PC-9 (cell line): ENCODE measurements around the gene SLC44A5. TPM values are rescaled to one million over a fixed set of nuclear protein-coding genes. Genes with fewer than 3 reads are reported as not detected.

Source experiments
- BruUV-seq: library from RNA; stranded (reverse); fragments of 400-500 nt; replicated peaks from 2 replicates; lab custom pipeline; 2021; lab: Mats Ljungman, UMichigan
- CTCF ChIA-PET: fragments of 300-600 bp; sonication (Branson Sonifier 250); formaldehyde crosslinking; loops from one replicate; lab custom pipeline; 2022; ENCODE audit warnings: antibody characterized with exemption; lab: Charles Lee
- POLR2A ChIA-PET: fragments of 300-600 bp; sonication (Branson Sonifier 250); formaldehyde crosslinking; loops from one replicate; lab custom pipeline; 2022; ENCODE audit warnings: antibody characterized with exemption; ENCODE audit not compliant: unreplicated experiment; lab: Charles Lee
- DNase-seq, 2 experiments: peaks; one replicate each; pipeline versions ENCODE4 v3.0.0 to v3.0.0-alpha.2; 2015 to 2022; ENCODE audit warnings: mixed read lengths in 1 of 2
- H2AFZ ChIP-seq: fragments of 200-600 bp; sonication (generic); 2 replicates; pipeline ENCODE4 v1.8.1; 2017; ENCODE audit warnings: antibody characterized with exemption
- H3F3A ChIP-seq: fragments of 200-600 bp; sonication (generic); 2 replicates; pipeline ENCODE4 v1.8.1; 2017; ENCODE audit warnings: antibody characterized with exemption, mild to moderate bottlenecking, low read depth; ENCODE audit not compliant: insufficient read depth
- H3K27ac ChIP-seq: fragments of 200-600 bp; sonication (generic); 2 replicates; pipeline ENCODE4 v1.6.1; 2016; ENCODE audit warnings: mixed run types
- H3K27me3 ChIP-seq: fragments of 200-600 bp; sonication (generic); 2 replicates; pipeline ENCODE4 v1.6.1; 2016; ENCODE audit warnings: low read depth, mixed run types; ENCODE audit not compliant: insufficient read depth
- H3K36me3 ChIP-seq: fragments of 200-600 bp; sonication (generic); 2 replicates; pipeline ENCODE4 v1.6.1; 2016; ENCODE audit warnings: low read depth, mixed run types
- H3K4me1 ChIP-seq: fragments of 200-600 bp; sonication (generic); replicated peaks from 2 replicates; pipeline ENCODE4 v1.6.1; 2016; ENCODE audit warnings: mixed run types; ENCODE audit not compliant: insufficient read depth
- H3K4me2 ChIP-seq: fragments of 200-600 bp; sonication (generic); 2 replicates; pipeline ENCODE4 v1.6.1; 2017; ENCODE audit warnings: mixed run types
- H3K4me3 ChIP-seq: fragments of 200-600 bp; sonication (generic); 2 replicates; pipeline ENCODE4 v1.6.1; 2016; ENCODE audit warnings: mixed run types
- H3K79me2 ChIP-seq: fragments of 200-600 bp; sonication (generic); 2 replicates; pipeline ENCODE4 v1.6.1; 2017; ENCODE audit warnings: low read depth, mixed run types
- H3K9me2 ChIP-seq: fragments of 200-600 bp; sonication (generic); 2 replicates; pipeline ENCODE4 v1.8.1; 2017; ENCODE audit warnings: mild to moderate bottlenecking; ENCODE audit not compliant: insufficient read depth
- H3K9me3 ChIP-seq: fragments of 200-600 bp; sonication (generic); 2 replicates; pipeline ENCODE4 v1.8.1; 2016; ENCODE audit warnings: low read depth; ENCODE audit not compliant: insufficient read depth
- H4K20me1 ChIP-seq: fragments of 200-600 bp; sonication (generic); 2 replicates; pipeline ENCODE4 v1.8.1; 2017; ENCODE audit not compliant: insufficient read depth
- EZH2 ChIP-seq: fragments of 200-600 bp; sonication (generic); IDR thresholded peaks from 2 replicates; pipeline ENCODE4 v1.8.0; 2017; ENCODE audit warnings: antibody characterized with exemption, low read depth
- intact Hi-C: fragments of 100-400 bp; cut with micrococcal nuclease; formaldehyde crosslinking; loops from one replicate; pipeline ENCODE4 v1.10.0; 2022; ENCODE audit not compliant: unreplicated experiment
- total RNA-seq: library from RNA; stranded (reverse); gene quantifications from 2 replicates; pipeline ENCODE4 v1.2.3, GENCODE V29; 2021
- TF ChIP-seq, protein P1 (sequence below): fragments of 200-600 bp; sonication (generic); conservative IDR thresholded peaks from 2 replicates; pipeline ENCODE4 v1.6.1; 2017; ENCODE audit warnings: mixed run types, antibody characterized with exemption, mild to moderate bottlenecking, moderate library complexity

Gene SLC44A5
- total RNA-seq, 1 experiment from 2014 or later = 0.09 TPM

- H3K4me3 ChIP-seq = no peak overlapping the region
- no peaks in the 10 kb centered on the region for H3K27me3 ChIP-seq
- ChIA-PET CTCF (no interaction called here), POLR2A (no interaction called here)
- no peaks in the 10 kb centered on the region for H3F3A ChIP-seq
- BruUV-seq = no TSS peak
- intact Hi-C loops = no loop called here
- no peak overlapping the region for H2AFZ ChIP-seq
- TF ChIP-seq, protein P1, sequence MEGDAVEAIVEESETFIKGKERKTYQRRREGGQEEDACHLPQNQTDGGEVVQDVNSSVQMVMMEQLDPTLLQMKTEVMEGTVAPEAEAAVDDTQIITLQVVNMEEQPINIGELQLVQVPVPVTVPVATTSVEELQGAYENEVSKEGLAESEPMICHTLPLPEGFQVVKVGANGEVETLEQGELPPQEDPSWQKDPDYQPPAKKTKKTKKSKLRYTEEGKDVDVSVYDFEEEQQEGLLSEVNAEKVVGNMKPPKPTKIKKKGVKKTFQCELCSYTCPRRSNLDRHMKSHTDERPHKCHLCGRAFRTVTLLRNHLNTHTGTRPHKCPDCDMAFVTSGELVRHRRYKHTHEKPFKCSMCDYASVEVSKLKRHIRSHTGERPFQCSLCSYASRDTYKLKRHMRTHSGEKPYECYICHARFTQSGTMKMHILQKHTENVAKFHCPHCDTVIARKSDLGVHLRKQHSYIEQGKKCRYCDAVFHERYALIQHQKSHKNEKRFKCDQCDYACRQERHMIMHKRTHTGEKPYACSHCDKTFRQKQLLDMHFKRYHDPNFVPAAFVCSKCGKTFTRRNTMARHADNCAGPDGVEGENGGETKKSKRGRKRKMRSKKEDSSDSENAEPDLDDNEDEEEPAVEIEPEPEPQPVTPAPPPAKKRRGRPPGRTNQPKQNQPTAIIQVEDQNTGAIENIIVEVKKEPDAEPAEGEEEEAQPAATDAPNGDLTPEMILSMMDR = no peak
- TF ChIP-seq EZH2 = no peak
- H3K79me2 ChIP-seq = no peaks in the 10 kb centered on the region
- no peak for DNase-seq
- H3K4me1 ChIP-seq = no peaks in the 10 kb centered on the region
- H3K36me3 ChIP-seq = no peaks in the 10 kb centered on the region
- H3K9me2 ChIP-seq = no peaks in the 10 kb centered on the region
- H3K9me3 ChIP-seq = no peaks in the 10 kb centered on the region
- no peak overlapping the region for H3K4me2 ChIP-seq
- H4K20me1 ChIP-seq = no peaks in the 10 kb centered on the region
- H3K27ac ChIP-seq = no peak overlapping the region
Measured at GRCh38 chr1:75208862-75209261, 402.1 kb downstream of the SLC44A5 start.

GRCh38 chr1:75203415-75204277, 407.3 kb downstream of the SLC44A5 start:
- no peaks in the 10 kb centered on the region for H3K9me3 ChIP-seq
- H3K27me3 ChIP-seq = no peaks in the 10 kb centered on the region
- ChIA-PET CTCF (interaction anchor here (0.7 to 2.4 kb wide), 2 partner anchors 154 to 432 kb away, joined by 3 to 11 read pairs; no protein-coding TSS in a partner anchor), POLR2A (no interaction called here)
- no peaks in the 10 kb centered on the region for H4K20me1 ChIP-seq
- intact Hi-C loops = loop anchor here (1.0 kb wide), 1 partner anchor 431 kb away; no protein-coding TSS in a partner anchor
- H2AFZ ChIP-seq = no peak overlapping the region
- no peaks in the 10 kb centered on the region for H3F3A ChIP-seq
- DNase-seq = peak in 1 of 2 experiments; percentile 51
- no peak overlapping the region for H3K4me3 ChIP-seq
- H3K9me2 ChIP-seq = no peaks in the 10 kb centered on the region
- no TSS peak for BruUV-seq
- H3K27ac ChIP-seq = no peak overlapping the region
- H3K79me2 ChIP-seq = no peaks in the 10 kb centered on the region
- H3K4me1 ChIP-seq = no peaks in the 10 kb centered on the region
- H3K4me2 ChIP-seq = no peak overlapping the region
- H3K36me3 ChIP-seq = no peaks in the 10 kb centered on the region
- TF ChIP-seq EZH2 = no peak
- TF ChIP-seq, protein P1 = peak; percentile 85

- intact Hi-C loops = loop anchor here (1.0 kb wide), 1 partner anchor 430 kb away; no protein-coding TSS in a partner anchor
- no peaks in the 10 kb centered on the region for H3K9me3 ChIP-seq
- no peaks in the 10 kb centered on the region for H3K79me2 ChIP-seq
- H3F3A ChIP-seq = no peaks in the 10 kb centered on the region
- DNase-seq = no peak
- ChIA-PET POLR2A (no interaction called here), CTCF (interaction anchor here (0.7 to 2.4 kb wide), 2 partner anchors 155 to 431 kb away, joined by 3 to 11 read pairs; no protein-coding TSS in a partner anchor)
- no peaks in the 10 kb centered on the region for H3K27me3 ChIP-seq
- H3K9me2 ChIP-seq = no peaks in the 10 kb centered on the region
- H2AFZ ChIP-seq = no peak overlapping the region
- no peak overlapping the region for H3K4me2 ChIP-seq
- BruUV-seq = no TSS peak
- no peaks in the 10 kb centered on the region for H3K4me1 ChIP-seq
- no peak overlapping the region for H3K27ac ChIP-seq
- TF ChIP-seq, protein P1 = no peak
- TF ChIP-seq EZH2 = no peak
- H3K4me3 ChIP-seq = no peak overlapping the region
- no peaks in the 10 kb centered on the region for H3K36me3 ChIP-seq
- no peaks in the 10 kb centered on the region for H4K20me1 ChIP-seq
Measured at GRCh38 chr1:75202751-75203150, 408.2 kb downstream of the SLC44A5 start.
